ENCODE measurements around the gene RFX1. TPM values are rescaled to one million over a fixed set of nuclear protein-coding genes. Genes with fewer than 3 reads are reported as not detected.
A peak's percentile ranks its signal among the peaks of the same experiment; 100 is the strongest.

The RFX1 gene
- total and polyA plus RNA-seq, 4 donors, result 1.8 to 5.6 (median 3.5) TPM

GRCh38 chr19:14003251-14004055 lies 2.7 kb downstream of the RFX1 start:
- Histone ChIP-seq H3K4me1 (ENCODE audit: control insufficient read depth in 4 of 4, insufficient read depth in 4 of 4, low read length in 3 of 4) (peaks cover 6 to 15% (median 10%) of the 10 kb centered on the region in 4 donors), H3K27ac (ENCODE audit: low read depth in 1 of 2, low read length in 2 of 2) (peak overlapping the region; percentile 26 to 93), H3K36me3 (ENCODE audit: control insufficient read depth in 4 of 4, insufficient read depth in 3 of 4, low read depth in 1 of 4, low read length in 3 of 4) (peaks cover 0 to 6% (median 0%) of the 10 kb centered on the region in 4 donors), H3K4me3 (ENCODE audit: low read depth in 1 of 3, low read length in 3 of 3) (no peak overlapping the region), H3K9me3 (ENCODE audit: control insufficient read depth in 4 of 4, low read length in 3 of 4) (peaks cover 0 to 3% (median 1%) of the 10 kb centered on the region in 4 donors), H3K27me3 (ENCODE audit: control insufficient read depth in 4 of 4, insufficient read depth in 4 of 4, low read length in 3 of 4) (no peaks in the 10 kb centered on the region), H3K9ac (ENCODE audit: low read depth in 1 of 2, low read length in 2 of 2) (peak overlapping the region in 1 of 2 donors; percentile 25)
- DNase-seq (ENCODE audit: low spot score), result no peak
- TF ChIP-seq CTCF (IDR thresholded peaks at IDR 0.05; ENCODE audit: low read depth, low read length, missing input control), result no peak
- no peak for TF ChIP-seq HNF4G (IDR thresholded peaks at IDR 0.05)
- WGBS, result 67% methylated on average over 10 of the region's 10 CpGs

GRCh38 chr19:14002571-14003250 lies 3.4 kb downstream of the RFX1 start:
- Histone ChIP-seq H3K9me3 (ENCODE audit: control insufficient read depth in 4 of 4, low read length in 3 of 4) (peaks cover 0 to 3% (median 1%) of the 10 kb centered on the region in 4 donors), H3K4me1 (ENCODE audit: control insufficient read depth in 4 of 4, insufficient read depth in 4 of 4, low read length in 3 of 4) (peaks cover 6 to 15% (median 10%) of the 10 kb centered on the region in 4 donors), H3K27ac (ENCODE audit: low read depth in 1 of 2, low read length in 2 of 2) (peak overlapping the region; percentile 26 to 93), H3K4me3 (ENCODE audit: low read depth in 1 of 3, low read length in 3 of 3) (no peak overlapping the region), H3K36me3 (ENCODE audit: control insufficient read depth in 4 of 4, insufficient read depth in 3 of 4, low read depth in 1 of 4, low read length in 3 of 4) (peaks cover 0 to 6% (median 0%) of the 10 kb centered on the region in 4 donors), H3K27me3 (ENCODE audit: control insufficient read depth in 4 of 4, insufficient read depth in 4 of 4, low read length in 3 of 4) (no peaks in the 10 kb centered on the region), H3K9ac (ENCODE audit: low read depth in 1 of 2, low read length in 2 of 2) (peak overlapping the region in 1 of 2 donors; percentile 25)
- WGBS, result 83% methylated on average over 13 of the region's 13 CpGs
- no peak for TF ChIP-seq REST (IDR thresholded peaks at IDR 0.05)
- no peak for TF ChIP-seq TAF1 (conservative IDR thresholded peaks at IDR 0.05)
- TF ChIP-seq YY1 (IDR thresholded peaks at IDR 0.05), result no peak
- no peak for TF ChIP-seq JUND (IDR thresholded peaks at IDR 0.05)
- TF ChIP-seq EGR1 (IDR thresholded peaks at IDR 0.05; ENCODE audit: low read depth in 2 of 2), result no peak
- no peak for TF ChIP-seq ATF3 (IDR thresholded peaks at IDR 0.05)
- TF ChIP-seq GABPA (IDR thresholded peaks at IDR 0.05 in 1 of 2, conservative IDR thresholded peaks at IDR 0.05 in 1 of 2), result no peak
- no peak for TF ChIP-seq MAX (IDR thresholded peaks at IDR 0.05)
- DNase-seq (ENCODE audit: low spot score), result no peak

Data from liver (tissue), 9 donors.